HG03520 (cell line): ENCODE measurements around the gene ADAM17.
"Not testable (repeated sequence)": the region's sequence is repeated elsewhere in the genome, so short reads cannot be mapped to it uniquely, and the experiment has no call there.

Source experiments
- ATAC-seq: cut with Tn5 transposase; IDR thresholded peaks from one replicate; pipeline ENCODE4 v1.9.1; 2021; ENCODE audit warnings: mild to moderate bottlenecking, moderate library complexity; ENCODE audit not compliant: unreplicated experiment

ADAM17 gene

DNA sequence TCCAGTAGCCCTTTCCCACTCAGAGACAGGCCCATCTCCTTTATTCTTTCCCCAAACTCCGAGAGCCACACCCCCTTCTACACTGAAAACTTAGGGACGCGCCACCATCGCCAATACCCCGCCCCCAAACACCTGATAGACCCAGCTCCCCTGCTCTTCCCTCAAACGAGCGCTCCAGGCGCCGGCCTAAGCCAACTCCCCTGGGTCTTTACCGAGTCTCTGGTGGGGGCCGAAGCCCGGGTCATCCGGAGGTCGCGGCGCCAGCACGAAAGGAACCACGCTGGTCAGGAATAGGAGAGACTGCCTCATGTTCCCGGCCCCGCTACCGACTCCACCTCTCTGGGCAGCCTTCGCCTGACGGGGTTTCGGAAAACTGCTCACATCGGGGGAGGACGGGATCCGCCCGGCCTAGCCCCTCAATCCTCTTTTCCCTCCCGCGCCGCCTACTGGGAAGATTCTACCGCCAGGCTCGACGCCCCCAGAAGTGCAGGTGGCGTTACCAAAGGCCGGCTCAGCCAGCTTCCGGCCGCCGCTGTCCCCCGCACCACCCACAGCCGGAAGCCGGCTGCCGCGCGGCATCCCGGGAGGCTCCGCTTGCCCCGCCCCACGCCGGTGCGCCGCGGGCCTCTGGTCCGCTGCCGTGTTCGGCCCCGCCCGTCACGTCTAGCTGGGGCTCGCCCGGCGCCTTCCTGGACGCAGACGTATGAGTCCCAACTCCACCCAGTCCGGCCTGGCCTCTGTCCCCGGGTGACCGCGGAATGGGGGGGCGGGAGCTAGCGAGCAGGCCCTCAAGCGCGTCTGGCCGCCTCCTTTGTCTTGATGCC, at the start of gene ADAM17:
ADAM17 (minus strand) TSS at position 534 of the 824 bp plus-strand sequence; CDS start at position 309, 225 bp downstream.
- ATAC-seq: peak; percentile 82

DNA sequence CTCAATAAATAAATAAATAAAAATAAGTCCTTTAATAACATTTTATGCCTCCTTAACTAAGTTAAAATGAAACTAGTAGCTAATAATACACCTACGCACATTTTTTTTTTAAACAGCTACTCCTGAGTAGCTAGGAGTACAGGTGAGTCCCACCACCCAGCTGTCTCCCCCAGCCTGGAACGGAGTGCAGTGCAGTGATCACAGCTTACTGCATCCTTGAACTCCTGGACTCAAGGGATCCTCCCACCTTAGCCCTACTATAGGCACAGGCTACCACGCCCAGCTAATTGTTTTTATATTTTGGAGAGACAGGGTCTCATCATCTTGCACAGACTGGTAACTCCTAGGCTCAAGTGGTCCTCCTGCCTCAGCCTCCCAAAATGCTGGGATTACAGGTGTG, 46.8 kb upstream of the ADAM17 start:
- ATAC-seq: no peak

DNA sequence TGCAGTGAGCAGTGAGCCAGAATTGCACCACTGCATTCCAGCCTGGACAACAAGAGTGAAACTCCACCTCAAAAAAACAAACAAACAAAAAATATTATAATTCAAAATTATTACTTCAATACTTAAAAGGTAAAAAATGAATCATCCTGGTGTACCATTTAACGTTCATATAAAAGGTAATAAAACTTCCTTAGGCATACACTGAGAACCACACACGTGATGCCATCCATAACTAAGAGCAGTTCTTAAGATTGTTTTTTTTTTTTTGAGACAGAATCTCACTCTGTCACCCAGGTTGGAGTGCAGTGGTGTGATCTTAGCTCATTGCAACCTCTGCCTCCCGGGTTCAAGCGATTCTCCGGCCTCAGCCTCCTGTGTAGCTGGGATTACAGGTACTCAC, 45.8 kb upstream of the ADAM17 start:
- ATAC-seq: no peak

DNA sequence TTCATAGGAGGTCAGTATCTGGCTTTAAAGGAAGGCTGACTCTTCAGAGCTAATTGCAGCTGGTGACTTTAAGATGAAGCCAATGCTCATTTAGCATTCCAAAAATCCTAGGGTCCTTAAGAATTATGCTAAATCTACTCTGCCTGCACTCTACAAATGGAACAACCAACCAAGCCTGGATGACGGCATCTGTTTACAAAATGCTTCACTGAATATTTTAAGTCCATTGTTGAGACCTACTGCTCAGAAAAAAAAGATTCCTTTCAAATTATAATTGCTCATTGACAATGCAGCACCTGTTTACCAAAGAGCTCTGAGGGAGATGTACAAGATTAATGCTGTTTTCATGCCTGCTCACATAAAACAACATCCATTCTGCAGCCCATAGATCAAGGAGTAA, 43.8 kb upstream of the ADAM17 start:
- ATAC-seq: no peak

DNA sequence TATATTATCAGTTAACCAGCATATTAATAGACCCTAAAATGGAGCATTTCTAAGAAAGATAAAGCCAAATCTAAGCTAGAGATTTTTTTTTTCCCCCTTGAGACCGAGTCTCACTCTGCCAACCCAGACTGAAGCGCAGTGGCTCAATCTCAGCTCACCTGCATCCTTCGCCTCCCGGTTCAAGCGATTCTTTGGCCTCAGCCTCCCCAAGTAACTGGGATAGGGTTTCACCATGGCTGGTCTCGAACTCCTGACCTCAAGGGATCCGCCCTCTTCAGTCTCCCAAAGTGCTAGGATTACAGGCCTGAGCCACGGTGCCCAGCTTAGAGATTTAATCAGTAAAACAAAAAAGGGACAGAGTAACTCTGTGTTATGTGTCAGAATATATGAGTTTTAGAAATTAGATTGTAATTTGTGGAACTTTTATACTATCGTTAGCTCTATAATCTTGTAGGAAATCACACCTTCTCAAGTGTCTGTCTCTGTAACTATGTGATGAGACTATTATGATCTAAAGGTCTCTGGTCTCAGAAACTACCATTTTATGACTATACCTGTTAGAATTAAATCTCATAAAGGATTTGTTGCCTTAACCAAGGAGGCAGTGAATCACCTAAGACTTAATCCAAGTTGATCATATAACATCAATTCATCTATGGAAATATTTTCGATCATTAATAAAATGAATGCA, 41.1 kb upstream of the ADAM17 start:
- no peak for ATAC-seq

DNA sequence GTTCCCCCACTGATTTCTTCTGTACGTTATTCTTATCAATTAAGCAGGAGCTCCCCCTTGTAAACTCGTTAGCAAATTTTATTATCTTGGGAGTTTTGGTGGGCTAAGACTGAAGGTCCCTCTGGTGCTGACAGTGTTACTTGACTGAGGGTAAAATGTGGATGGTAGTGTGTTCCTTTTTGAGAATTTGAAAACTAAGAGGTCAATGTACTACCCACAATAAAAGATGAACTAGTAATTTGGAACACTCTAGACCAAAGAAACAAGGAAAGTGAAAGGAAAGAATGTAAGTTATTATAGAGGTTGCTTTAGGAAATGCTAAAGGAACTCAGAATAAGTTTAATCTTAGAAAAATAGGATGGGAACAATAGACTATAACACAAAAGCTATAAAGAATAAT, 40.1 kb upstream of the ADAM17 start:
- no peak for ATAC-seq

DNA sequence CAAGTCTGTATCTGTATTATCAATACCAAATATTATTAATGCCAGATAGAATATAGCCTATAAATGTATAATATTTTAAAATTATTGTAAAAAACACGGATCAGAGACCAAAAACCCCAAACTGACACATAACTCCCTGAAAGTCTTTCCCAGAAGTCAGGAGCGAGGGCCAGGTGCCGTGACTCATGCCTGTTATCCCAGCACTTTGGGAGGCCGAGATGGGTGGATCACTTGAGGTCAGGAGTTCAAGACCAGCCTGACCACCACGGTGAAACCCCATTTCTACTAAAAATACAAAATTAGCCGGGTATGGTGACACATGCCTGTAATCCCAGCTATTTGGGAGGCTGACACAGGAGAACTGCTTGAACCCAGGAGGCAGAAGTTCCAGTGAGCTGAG, 39.6 kb upstream of the ADAM17 start:
- ATAC-seq: not testable (repeated sequence)

DNA sequence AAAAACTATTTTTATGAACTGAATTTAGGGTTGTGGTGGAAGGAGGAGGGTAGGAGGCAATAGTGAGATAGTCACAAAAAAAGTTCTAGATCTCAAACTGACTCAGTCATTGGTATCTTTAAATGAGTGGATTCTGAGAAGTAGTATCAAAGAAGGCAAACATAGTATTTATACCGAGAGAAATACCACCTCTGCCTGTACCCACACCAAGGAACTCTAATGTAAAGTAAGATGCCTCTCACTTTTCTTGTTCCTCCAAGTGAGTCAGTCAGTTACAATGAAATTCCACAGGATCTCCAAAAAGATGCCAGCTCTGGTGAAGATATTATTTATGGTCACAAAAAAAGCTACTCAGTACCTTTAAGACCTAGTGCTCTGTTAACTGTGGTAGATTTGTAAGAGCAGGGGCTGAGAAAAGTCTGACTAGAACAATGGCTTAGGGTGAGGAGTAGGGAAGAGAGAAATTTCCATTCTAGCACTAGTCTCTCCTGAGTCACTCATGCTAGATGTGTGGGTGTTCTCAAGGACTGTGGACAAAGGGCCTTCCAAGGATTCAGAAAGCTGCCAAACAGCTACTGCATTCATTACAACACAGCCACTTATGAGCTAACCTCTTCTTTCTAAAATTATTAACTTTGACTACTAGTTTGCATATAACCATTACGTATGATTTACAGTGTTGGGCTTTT, 38.9 kb upstream of the ADAM17 start:
- no peak for ATAC-seq

DNA sequence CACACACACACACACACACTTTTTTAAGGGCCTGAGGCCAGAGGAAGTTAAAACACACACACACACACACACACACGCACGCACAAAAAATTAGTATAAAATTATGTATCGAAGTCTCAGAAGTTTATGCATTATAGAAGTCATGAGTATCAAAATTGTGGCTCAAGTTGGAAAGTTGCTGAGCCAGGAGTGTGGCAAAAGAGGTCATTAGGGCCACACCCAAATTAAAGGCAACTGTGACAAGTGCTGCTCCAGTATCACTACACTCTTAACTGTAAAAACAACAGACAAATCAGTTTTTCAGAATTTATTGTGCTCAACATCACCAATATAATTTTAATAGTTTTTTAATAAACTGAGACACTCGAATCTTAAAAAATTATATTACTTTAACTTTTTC, 38.3 kb upstream of the ADAM17 start:
- ATAC-seq: no peak

DNA sequence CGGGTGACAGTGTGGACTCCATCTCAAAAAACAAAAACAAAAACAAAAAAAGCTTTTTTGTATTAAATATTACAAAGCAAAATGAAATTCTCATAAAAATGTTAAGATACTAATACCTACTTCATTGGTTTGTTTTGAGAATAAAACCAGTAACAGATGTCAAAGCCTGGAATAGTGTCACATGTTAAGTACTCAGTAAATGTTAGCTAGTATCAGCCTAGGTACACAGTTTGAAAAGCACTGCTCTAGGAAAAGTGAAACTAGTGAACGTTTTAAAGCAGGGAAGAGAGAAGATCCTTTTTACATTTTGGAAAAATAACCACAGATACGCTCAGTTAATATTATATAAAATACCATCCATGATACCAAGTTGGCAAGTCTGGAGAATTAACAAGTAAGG, 37.1 kb upstream of the ADAM17 start:
- ATAC-seq: no peak

DNA sequence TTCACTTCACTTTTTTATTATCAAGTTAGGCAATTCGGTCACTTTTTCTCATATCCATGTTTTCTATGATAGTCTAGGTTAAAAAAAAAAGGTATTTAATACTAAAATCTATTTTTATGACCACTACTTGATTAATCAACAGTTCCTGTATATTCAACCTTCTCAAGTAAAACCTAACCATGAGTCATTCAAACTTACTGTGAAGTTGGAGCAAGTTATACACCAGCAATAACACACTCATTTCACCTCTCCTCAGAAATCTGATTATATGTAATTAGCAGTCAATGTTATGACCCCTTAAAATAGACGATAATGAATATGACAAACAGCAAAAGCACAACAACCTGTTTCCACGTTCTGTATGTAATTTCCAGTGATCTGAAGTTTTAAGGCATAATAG, 35.0 kb upstream of the ADAM17 start:
- no peak for ATAC-seq

DNA sequence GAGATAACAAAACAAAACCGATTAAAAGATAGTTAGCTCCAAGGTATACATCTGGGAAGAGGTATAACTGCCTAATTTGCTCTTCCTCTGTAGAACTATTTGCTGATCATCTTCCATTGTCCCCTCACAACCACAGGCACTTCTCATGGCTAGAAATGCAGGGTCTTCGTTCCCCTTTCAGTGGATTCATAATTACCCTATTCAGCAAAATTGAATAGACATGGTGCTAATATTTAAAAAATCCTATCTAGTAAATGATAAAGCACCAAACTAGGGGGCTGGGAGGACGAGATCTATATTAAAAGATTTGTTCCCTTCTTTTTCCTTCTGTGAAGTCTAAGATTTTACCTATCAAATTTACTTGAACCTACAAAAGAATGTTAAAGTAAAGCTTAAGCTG, 30.8 kb upstream of the ADAM17 start:
- no peak for ATAC-seq

DNA sequence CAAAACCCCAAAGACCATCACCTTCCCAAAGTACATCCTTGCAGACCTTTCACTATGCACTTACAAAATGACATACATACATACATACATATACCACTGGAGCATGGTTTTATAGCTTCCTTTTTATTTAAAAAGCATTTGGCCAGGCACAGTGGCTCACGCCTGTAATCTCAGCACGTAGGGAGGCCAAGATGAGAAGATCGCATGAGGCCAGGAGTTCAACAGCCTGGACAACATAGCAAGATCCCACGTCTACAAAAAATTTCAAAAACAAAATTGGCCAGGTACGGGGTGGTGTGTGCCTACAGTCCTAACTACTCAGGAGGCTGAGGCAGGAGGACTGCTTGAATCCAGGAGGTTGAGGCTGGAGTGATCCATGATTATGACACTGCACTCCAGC, 29.9 kb upstream of the ADAM17 start:
- no peak for ATAC-seq

DNA sequence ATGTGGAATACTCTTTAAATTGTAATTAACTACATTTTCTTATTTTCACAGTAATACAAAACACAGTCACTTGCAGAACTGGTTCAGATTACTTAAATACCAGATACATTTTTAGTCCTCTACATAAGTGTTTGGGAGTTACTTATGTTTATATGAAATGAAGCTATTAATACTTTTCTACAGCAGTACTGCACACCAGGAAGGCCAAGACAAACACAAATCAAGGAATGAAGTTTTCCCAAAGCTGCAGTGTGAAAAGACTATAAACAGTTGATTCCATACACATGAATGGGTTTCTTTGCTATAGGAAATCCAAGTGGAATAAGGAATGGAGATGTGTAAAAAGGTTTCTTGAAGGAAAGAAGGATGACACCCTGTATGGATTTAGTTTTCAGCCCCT, 29.3 kb upstream of the ADAM17 start:
- not testable (repeated sequence) for ATAC-seq

DNA sequence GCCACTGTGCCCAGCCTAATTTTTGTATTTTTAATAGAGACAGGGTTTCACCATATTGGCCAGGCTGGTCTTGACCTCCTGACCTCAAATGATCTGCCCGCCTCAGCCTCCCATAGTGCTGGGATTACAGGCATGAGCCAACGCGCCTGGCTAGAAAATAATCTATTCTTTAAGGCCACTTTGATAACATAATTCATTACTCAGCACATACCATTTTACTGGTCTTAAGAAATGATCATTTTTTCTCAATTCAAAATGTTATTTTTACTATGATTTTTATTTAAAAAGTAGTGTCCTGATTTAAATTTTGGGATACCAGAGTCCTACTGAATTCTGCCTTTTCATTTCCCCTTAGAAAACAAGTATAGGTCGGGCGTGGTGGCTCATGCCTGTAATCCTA, 27.0 kb upstream of the ADAM17 start:
- ATAC-seq: no peak

DNA sequence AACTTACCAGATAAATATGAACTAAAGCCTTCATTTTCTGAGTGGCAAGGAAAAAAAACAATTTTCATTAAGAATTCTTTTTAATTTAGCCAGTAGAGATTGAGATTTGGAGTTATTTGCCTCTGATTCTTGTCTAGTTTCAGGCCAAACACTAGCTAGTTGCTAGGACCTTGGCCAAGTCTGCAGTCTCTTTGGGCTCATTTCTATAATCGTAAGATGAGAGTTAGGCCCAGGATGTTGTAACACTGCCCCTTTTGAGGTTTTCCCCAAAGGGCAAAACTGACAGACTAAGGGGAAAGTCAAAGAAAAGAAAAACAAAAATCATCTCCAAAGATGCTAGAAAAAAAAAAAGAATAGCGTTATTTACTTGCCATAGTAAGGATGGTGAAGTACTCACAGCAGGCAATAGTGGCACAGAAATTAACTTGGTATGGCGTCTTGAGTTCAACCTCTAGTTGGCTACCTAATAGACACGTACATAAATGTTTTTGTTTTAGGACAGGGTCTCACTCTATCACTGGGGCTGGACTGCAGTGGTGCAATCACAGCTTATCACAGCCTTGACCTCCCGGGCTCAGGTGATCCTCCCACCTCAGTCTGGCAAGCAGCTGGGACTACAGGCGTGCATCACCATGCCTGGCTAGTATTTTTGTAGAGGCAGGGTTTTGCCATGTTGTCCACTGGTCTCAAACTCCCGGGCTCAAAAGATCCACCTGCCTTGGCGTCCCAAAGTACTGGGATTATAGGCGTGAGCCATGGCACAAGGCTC, 23.0 kb upstream of the ADAM17 start:
- no peak for ATAC-seq

DNA sequence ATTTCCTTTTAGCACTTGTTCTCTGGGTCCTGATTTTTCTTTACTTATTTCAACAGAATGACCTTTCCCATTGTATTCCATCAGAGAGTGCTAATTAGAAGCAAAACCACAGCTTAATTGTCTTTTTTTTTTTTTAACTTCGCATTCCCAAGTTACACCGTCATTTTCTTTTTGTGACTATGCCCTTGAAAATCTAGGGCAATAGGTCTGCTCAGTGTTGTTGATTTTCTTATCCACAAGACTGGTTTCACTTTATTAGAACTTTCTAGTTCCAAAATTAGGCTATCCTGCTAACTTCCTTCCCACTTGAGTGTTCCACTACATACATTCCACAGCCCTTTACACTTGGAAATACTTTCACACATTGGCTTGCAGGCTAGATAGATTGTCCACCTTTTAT, 18.7 kb upstream of the ADAM17 start:
- ATAC-seq: no peak

DNA sequence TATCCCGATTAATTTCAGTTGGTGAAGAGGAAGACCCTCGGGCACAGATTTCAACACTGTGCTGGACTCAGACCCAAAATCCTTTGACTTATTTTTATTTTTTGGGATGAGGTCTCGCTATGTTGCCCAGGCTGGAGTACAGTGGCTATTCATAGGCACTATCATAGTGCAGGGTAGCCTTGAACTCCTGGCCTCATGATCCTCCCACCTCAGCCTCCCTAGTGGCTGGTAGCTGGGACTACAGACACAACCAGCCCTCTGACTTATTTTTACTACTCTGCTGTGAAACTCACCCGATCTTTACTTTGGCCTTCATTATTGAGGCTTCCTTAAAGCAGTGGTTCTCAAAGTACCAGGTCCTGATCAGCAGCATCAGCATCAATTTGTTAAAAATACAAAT, 18.2 kb upstream of the ADAM17 start:
- ATAC-seq: no peak

DNA sequence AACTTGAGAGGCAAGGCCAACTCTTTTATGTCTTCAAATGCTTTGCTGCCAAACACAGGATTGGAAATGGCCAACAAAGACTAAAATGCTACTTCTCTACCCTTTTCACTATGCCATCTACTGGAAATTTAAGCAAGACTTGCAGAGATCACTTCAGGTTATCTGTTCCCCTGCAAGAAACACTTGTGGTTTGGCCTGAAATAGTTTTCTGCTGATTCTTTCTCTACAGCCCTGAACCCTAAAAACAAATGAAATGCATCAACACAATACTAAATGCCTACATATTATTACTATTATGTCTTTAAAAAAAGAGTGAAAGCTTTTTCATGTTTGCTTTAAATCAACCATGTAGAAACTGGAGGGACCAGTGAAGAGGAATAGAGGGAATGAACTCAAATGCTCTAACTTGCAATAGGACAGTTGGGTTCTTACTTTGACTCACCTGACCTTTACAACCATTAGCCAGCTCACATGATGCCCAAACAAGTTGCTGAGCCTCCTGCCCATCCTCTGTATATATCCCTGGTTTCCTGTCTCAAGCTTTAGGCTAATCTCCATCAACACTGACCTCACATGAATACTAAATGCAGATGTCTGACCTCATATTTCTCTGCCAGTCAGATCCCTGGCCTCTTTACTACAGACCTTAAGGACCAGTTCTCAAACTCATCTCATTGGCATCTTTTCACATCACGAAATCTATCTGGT, 17.5 kb upstream of the ADAM17 start:
- no peak for ATAC-seq
